HuH-7 (cell line): ENCODE results near the gene NEK10.

Experiments
- DNase-seq: peaks from one replicate; pipeline ENCODE4 v3.0.0; 2011; ENCODE audit warnings: low spot score

The NEK10 gene

GRCh38 chr3:27244374-27244773 lies 124.8 kb downstream of the NEK10 start:
- no peak for DNase-seq

- DNase-seq = no peak
Measured at GRCh38 chr3:27239951-27240350, 129.2 kb downstream of the NEK10 start.

- DNase-seq = peak; percentile 44
Measured at GRCh38 chr3:27228805-27229204, 140.4 kb downstream of the NEK10 start.

- DNase-seq = no peak
Measured at GRCh38 chr3:27224197-27224596, 145.0 kb downstream of the NEK10 start.

- no peak for DNase-seq
Measured at GRCh38 chr3:27221264-27221932, 147.8 kb downstream of the NEK10 start.

- no peak for DNase-seq
Measured at GRCh38 chr3:27220166-27220565, 149.0 kb downstream of the NEK10 start.

- no peak for DNase-seq
Measured at GRCh38 chr3:27219127-27219845, 149.9 kb downstream of the NEK10 start.

GRCh38 chr3:27216955-27217552 lies 152.1 kb downstream of the NEK10 start:
- DNase-seq = no peak

GRCh38 chr3:27216295-27216855 lies 152.8 kb downstream of the NEK10 start:
- no peak for DNase-seq

GRCh38 chr3:27213450-27213849 lies 155.7 kb downstream of the NEK10 start:
- no peak for DNase-seq

- no peak for DNase-seq
Measured at GRCh38 chr3:27209617-27210264, 159.4 kb downstream of the NEK10 start.

GRCh38 chr3:27208961-27209616 lies 160.1 kb downstream of the NEK10 start:
- no peak for DNase-seq

- DNase-seq = no peak
Measured at GRCh38 chr3:27202959-27203358, 166.2 kb downstream of the NEK10 start.

- DNase-seq = no peak
Measured at GRCh38 chr3:27201492-27201891, 167.7 kb downstream of the NEK10 start.

- DNase-seq = no peak
Measured at GRCh38 chr3:27200721-27201489, 168.3 kb downstream of the NEK10 start.

GRCh38 chr3:27194861-27195483 lies 174.2 kb downstream of the NEK10 start:
- DNase-seq = no peak

GRCh38 chr3:27193056-27193455 lies 176.1 kb downstream of the NEK10 start:
- DNase-seq = no peak

- DNase-seq = no peak
Measured at GRCh38 chr3:27186013-27186412, 183.2 kb downstream of the NEK10 start.

- DNase-seq = no peak
Measured at GRCh38 chr3:27185231-27185989, 183.8 kb downstream of the NEK10 start.

- no peak for DNase-seq
Measured at GRCh38 chr3:27184261-27184660, 184.9 kb downstream of the NEK10 start.
